ENCODE data around the gene PGBD5. TPM values are rescaled to one million over a fixed set of nuclear protein-coding genes. Genes with fewer than 3 reads are reported as not detected.

Gene PGBD5
- total RNA-seq, 1 donor from 2014 or later = 1.0 TPM

GRCh38 chr1:230368363-230368762 lies 57.8 kb downstream of the PGBD5 start:
- H3K4me3 Mint-ChIP-seq (ENCODE audit: unreplicated experiment) = no peak overlapping the region
- no peak for DNase-seq (ENCODE audit: extremely low spot score, unreplicated experiment)
- peaks cover 19% of the 10 kb centered on the region for H3K27me3 Mint-ChIP-seq (ENCODE audit: unreplicated experiment)
- H3K27ac Mint-ChIP-seq (ENCODE audit: unreplicated experiment) = no peak overlapping the region
- no peaks in the 10 kb centered on the region for H3K9me3 Mint-ChIP-seq (ENCODE audit: unreplicated experiment)
- H3K36me3 Mint-ChIP-seq (ENCODE audit: unreplicated experiment) = no peaks in the 10 kb centered on the region
- no peaks in the 10 kb centered on the region for H3K4me1 Mint-ChIP-seq (ENCODE audit: unreplicated experiment)
- TF ChIP-seq CTCF (IDR thresholded peaks at IDR 0.05) = no peak

- no peak for TF ChIP-seq CTCF (IDR thresholded peaks at IDR 0.05)
- no peak overlapping the region for H3K4me3 Mint-ChIP-seq (ENCODE audit: unreplicated experiment)
- no peaks in the 10 kb centered on the region for H3K4me1 Mint-ChIP-seq (ENCODE audit: unreplicated experiment)
- H3K9me3 Mint-ChIP-seq (ENCODE audit: unreplicated experiment) = no peaks in the 10 kb centered on the region
- no peak overlapping the region for H3K27ac Mint-ChIP-seq (ENCODE audit: unreplicated experiment)
- H3K36me3 Mint-ChIP-seq (ENCODE audit: unreplicated experiment) = no peaks in the 10 kb centered on the region
- peaks cover 8% of the 10 kb centered on the region for H3K27me3 Mint-ChIP-seq (ENCODE audit: unreplicated experiment)
- no peak for DNase-seq (ENCODE audit: extremely low spot score, unreplicated experiment)
Observed at GRCh38 chr1:230366504-230366915, 59.6 kb downstream of the PGBD5 start.

GRCh38 chr1:230365723-230366307 lies 60.3 kb downstream of the PGBD5 start:
- DNase-seq (ENCODE audit: extremely low spot score, unreplicated experiment) = no peak

GRCh38 chr1:230362949-230363348 lies 63.2 kb downstream of the PGBD5 start:
- TF ChIP-seq CTCF (IDR thresholded peaks at IDR 0.05) = no peak
- DNase-seq (ENCODE audit: extremely low spot score, unreplicated experiment) = no peak
- H3K9me3 Mint-ChIP-seq (ENCODE audit: unreplicated experiment) = no peaks in the 10 kb centered on the region
- H3K4me3 Mint-ChIP-seq (ENCODE audit: unreplicated experiment) = no peak overlapping the region
- peaks cover 14% of the 10 kb centered on the region for H3K4me1 Mint-ChIP-seq (ENCODE audit: unreplicated experiment)
- H3K27ac Mint-ChIP-seq (ENCODE audit: unreplicated experiment) = no peak overlapping the region
- H3K36me3 Mint-ChIP-seq (ENCODE audit: unreplicated experiment) = no peaks in the 10 kb centered on the region
- H3K27me3 Mint-ChIP-seq (ENCODE audit: unreplicated experiment) = peaks cover 5% of the 10 kb centered on the region

More at GRCh38 chr1:230365723-230366307, 60.3 kb downstream of the PGBD5 start:
- Mint-ChIP-seq H3K36me3 (ENCODE audit: unreplicated experiment) (no peaks in the 10 kb centered on the region), H3K4me3 (ENCODE audit: unreplicated experiment) (no peak overlapping the region), H3K4me1 (ENCODE audit: unreplicated experiment) (peaks cover 1% of the 10 kb centered on the region), H3K27me3 (ENCODE audit: unreplicated experiment) (peaks cover 8% of the 10 kb centered on the region), H3K9me3 (ENCODE audit: unreplicated experiment) (no peaks in the 10 kb centered on the region), H3K27ac (ENCODE audit: unreplicated experiment) (no peak overlapping the region)
- TF ChIP-seq CTCF (IDR thresholded peaks at IDR 0.05) = peak; percentile 12

GRCh38 chr1:230361941-230362340 lies 64.2 kb downstream of the PGBD5 start:
- Mint-ChIP-seq H3K27me3 (ENCODE audit: unreplicated experiment) (peaks cover 3% of the 10 kb centered on the region), H3K4me1 (ENCODE audit: unreplicated experiment) (peaks cover 18% of the 10 kb centered on the region), H3K36me3 (ENCODE audit: unreplicated experiment) (no peaks in the 10 kb centered on the region), H3K4me3 (ENCODE audit: unreplicated experiment) (no peak overlapping the region), H3K9me3 (ENCODE audit: unreplicated experiment) (no peaks in the 10 kb centered on the region), H3K27ac (ENCODE audit: unreplicated experiment) (no peak overlapping the region)
- no peak for DNase-seq (ENCODE audit: extremely low spot score, unreplicated experiment)
- no peak for TF ChIP-seq CTCF (IDR thresholded peaks at IDR 0.05)
